Measurements from ENCODE around the gene GPR149.

GPR149 gene

GRCh38 chr3:154338008-154338407 is 92.0 kb downstream of the GPR149 start:
- DNase-seq = no peak

- DNase-seq = no peak
Measured at GRCh38 chr3:154334973-154335420, 95.0 kb downstream of the GPR149 start.

- no peak for DNase-seq
Measured at GRCh38 chr3:154327871-154328270, 102.1 kb downstream of the GPR149 start.

GRCh38 chr3:154324919-154325318 is 105.1 kb downstream of the GPR149 start:
- DNase-seq = no peak

GRCh38 chr3:154323891-154324738 is 105.9 kb downstream of the GPR149 start, which contains the start of gene DHX36:
TSS of gene DHX36 (minus strand) at chr3:154324487. CDS start at chr3:154324416, 71 bp downstream.
- DNase-seq = peak; percentile 86

- no peak for DNase-seq
Measured at GRCh38 chr3:154316974-154317767, 112.8 kb downstream of the GPR149 start.

GRCh38 chr3:154314152-154314551 is 115.8 kb downstream of the GPR149 start:
- DNase-seq = no peak

- DNase-seq = no peak
Measured at GRCh38 chr3:154310840-154311239, 119.2 kb downstream of the GPR149 start.

GRCh38 chr3:154307363-154307762 is 122.6 kb downstream of the GPR149 start:
- DNase-seq = no peak

- DNase-seq = no peak
Measured at GRCh38 chr3:154304936-154305335, 125.1 kb downstream of the GPR149 start.

GRCh38 chr3:154304116-154304786 is 125.7 kb downstream of the GPR149 start:
- DNase-seq = no peak

- DNase-seq = no peak
Measured at GRCh38 chr3:154301561-154301960, 128.4 kb downstream of the GPR149 start.

- no peak for DNase-seq
Measured at GRCh38 chr3:154294016-154294415, 136.0 kb downstream of the GPR149 start.

GRCh38 chr3:154290187-154290586 is 139.8 kb downstream of the GPR149 start:
- DNase-seq = no peak

Measured in KG1 (cell line).